Upper lobe of left lung (tissue), 6 donors: ENCODE data around the gene DUSP19. TPM values are rescaled to one million over a fixed set of nuclear protein-coding genes. Genes with fewer than 3 reads are reported as not detected.

Source experiments
- ATAC-seq, 2 donors: fragments of 200-7000 bp; cut with Tn5 transposase; one replicate each; pipeline ENCODE4 v1.9.1; 2022; ENCODE audit warnings: mild to moderate bottlenecking in 2 of 2, moderate library complexity in 2 of 2; ENCODE audit not compliant: low FRiP score in 2 of 2
- DNase-seq, 2 donors: peaks; one replicate each; pipeline ENCODE4 v3.0.0-alpha.2; 2019 to 2020
- H3K27ac ChIP-seq, 4 donors: fragments of 200-600 bp; sonication (generic); one replicate each; pipeline ENCODE4 v1.5.1; 2016 to 2019
- H3K27me3 ChIP-seq, 4 donors: fragments of 200-600 bp; sonication (generic); one replicate each; pipeline ENCODE4 v1.5.1; 2017 to 2019
- H3K36me3 ChIP-seq, 4 donors: fragments of 200-600 bp; sonication (generic); one replicate each; pipeline ENCODE4 v1.5.1; 2016 to 2019
- H3K4me1 ChIP-seq, 4 donors: fragments of 200-600 bp; sonication (generic); one replicate each; pipeline ENCODE4 v1.5.1; 2018 to 2019
- H3K4me3 ChIP-seq, 4 donors: fragments of 200-600 bp; sonication (generic); one replicate each; pipeline ENCODE4 v1.5.1; 2017 to 2019; ENCODE audit warnings: mild to moderate bottlenecking in 2 of 4, moderate library complexity in 1 of 4
- H3K9me3 ChIP-seq, 4 donors: fragments of 200-600 bp; sonication (generic); one replicate each; pipeline ENCODE4 v1.5.1; 2018 to 2019
- CTCF ChIP-seq, 6 experiments: fragments of 450-650 bp in 4 of 6; fragments of 200-600 bp in 2 of 6; sonication (generic) in 2 of 6; IDR thresholded peaks; one replicate each; pipeline ENCODE4 v1.5.1; 2016 to 2019; ENCODE audit warnings: antibody characterized with exemption in 6 of 6
- EP300 ChIP-seq, 4 donors: sonication (generic); formaldehyde crosslinking; IDR thresholded peaks; one replicate each; pipeline ENCODE4 v1.5.1; 2017; ENCODE audit warnings: antibody characterized with exemption in 4 of 4, control low read depth in 2 of 4
- POLR2A ChIP-seq, 4 donors: fragments of 450-650 bp; IDR thresholded peaks; one replicate each; pipeline ENCODE4 v1.5.1; 2016 to 2017; ENCODE audit warnings: antibody characterized with exemption in 4 of 4, mild to moderate bottlenecking in 2 of 4
- POLR2AphosphoS5 ChIP-seq, 2 donors: sonication (generic); formaldehyde crosslinking; IDR thresholded peaks; one replicate each; pipeline ENCODE4 v1.5.1; 2017; ENCODE audit warnings: antibody characterized with exemption in 2 of 2
- WGBS, 2 donors: methylation state at CpG; one replicate each; pipeline ENCODE4 v1.1.5; 2017 to 2018; 5-methylcytosine and 5-hydroxymethylcytosine counted together
- small RNA-seq, 4 donors: library from RNA; depleted of rRNA; stranded (forward); fragments of <200 nt; gene quantifications; one replicate each; pipeline ENCODE3, GENCODE V24; 2016
- total RNA-seq, 6 donors: library from RNA; depleted of rRNA in 4 of 6; stranded (reverse); fragments of >200 nt in 4 of 6; gene quantifications; one replicate each; pipeline versions ENCODE4 v1.1.0 to v1.2.1, GENCODE V29; 2016 to 2021
- donor health status: DM: no; HTN: no; CAD: no; lungs with moderate emphysema.
- donor health status: DM: no; HTN: yes; CAD: no; lungs with severe emphysema.

DUSP19 gene
- total RNA-seq, 6 donors from 2014 or later, result 1.00 to 3.5 (median 1.5) TPM

DNA sequence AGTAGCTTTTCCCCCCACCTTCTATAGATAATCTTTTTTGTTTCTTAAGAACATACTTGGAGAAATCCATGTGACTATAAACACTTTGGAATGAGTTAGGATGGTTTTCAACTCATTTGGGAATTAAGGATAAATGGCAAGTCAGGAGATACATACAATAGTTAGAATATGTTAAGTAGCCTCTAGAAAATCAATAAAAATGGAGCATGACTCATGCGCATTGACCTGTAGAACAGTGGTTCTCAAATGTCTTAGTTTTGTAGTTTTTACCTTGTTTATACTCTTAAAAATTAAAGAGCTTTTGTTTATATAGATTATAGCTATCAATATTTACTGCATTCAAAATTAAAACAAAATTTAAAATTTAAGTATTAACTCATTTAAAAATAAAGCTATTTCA, 70.4 kb downstream of the DUSP19 start:
- peaks cover 0 to 24% (median 4%) of the 10 kb centered on the region in 4 donors for H3K36me3 ChIP-seq
- no peaks in the 10 kb centered on the region for H3K27me3 ChIP-seq
- ATAC-seq (no peak), DNase-seq (no peak)
- H3K4me1 ChIP-seq, result no peaks in the 10 kb centered on the region
- H3K27ac ChIP-seq, result no peak overlapping the region
- TF ChIP-seq POLR2A (IDR thresholded peaks at IDR 0.05) (no peak), CTCF (IDR thresholded peaks at IDR 0.05) (no peak), EP300 (IDR thresholded peaks at IDR 0.05) (no peak), POLR2AphosphoS5 (IDR thresholded peaks at IDR 0.05) (no peak)
- 91 to 100% methylated on average over 1 of the region's 1 CpG for WGBS, 2 donors
- no peak overlapping the region for H3K4me3 ChIP-seq
- peaks cover 0 to 2% (median 0%) of the 10 kb centered on the region in 4 donors for H3K9me3 ChIP-seq

- TF ChIP-seq POLR2A (IDR thresholded peaks at IDR 0.05), result no peak
- TF ChIP-seq CTCF (IDR thresholded peaks at IDR 0.05), result no peak
- no peak for TF ChIP-seq POLR2AphosphoS5 (IDR thresholded peaks at IDR 0.05)
- TF ChIP-seq EP300 (IDR thresholded peaks at IDR 0.05), result no peak
- ATAC-seq, result no peak
- Histone ChIP-seq H3K4me3 (no peak overlapping the region), H3K36me3 (peaks cover 0 to 23% (median 6%) of the 10 kb centered on the region in 4 donors), H3K4me1 (no peaks in the 10 kb centered on the region), H3K9me3 (no peaks in the 10 kb centered on the region), H3K27ac (no peak overlapping the region), H3K27me3 (no peaks in the 10 kb centered on the region)
- no peak for DNase-seq
- WGBS, 2 donors, result 87 to 91% methylated on average over 2 of the region's 2 CpGs
Measured at GRCh38 chr2:183149489-183149888, 70.9 kb downstream of the DUSP19 start.

Small RNA genes lying within 50 kb of the gene (small RNA-seq; reads per million reads assigned to genes)
- 0 reads per million in 4 donors for gene RF00599

Other genes starting within 250 kb of the DUSP19 start
- gene FRZB, start 212.1 kb upstream of the DUSP19 start, total RNA-seq, result 1 to 10 TPM in 4 of 6 donors, under 1 TPM in 1, not detected in 1; 0.39 to 5.7 (median 3.3) TPM
- gene NCKAP1, start 40.3 kb upstream of the DUSP19 start, total RNA-seq, result 100 to 1,000 TPM in 2 of 6 donors, 10 to 100 TPM in 4; 34.2 to 129 (median 83.9) TPM
- 10 to 100 TPM in 4 of 6 donors, 1 to 10 TPM in 2; 3.8 to 17.5 (median 13.5) TPM for gene NUP35, start 45.7 kb downstream of the DUSP19 start, total RNA-seq